Hepatocyte (in vitro differentiated cells): ENCODE measurements around the gene FBXL5. TPM values are rescaled to one million over a fixed set of nuclear protein-coding genes. Genes with fewer than 3 reads are reported as not detected.

ENCODE experiments used
- DNase-seq: peaks from one replicate; pipeline ENCODE4 v3.0.0-alpha.2; 2016; ENCODE audit warnings: low spot score
- H2AFZ ChIP-seq: fragments of 200-600 bp; sonication (generic); 2 replicates; pipeline ENCODE4 v1.6.0; 2016; ENCODE audit warnings: antibody characterized with exemption, mild to moderate bottlenecking
- H3K27ac ChIP-seq: fragments of 200-600 bp; sonication (generic); 2 replicates; pipeline ENCODE4 v1.5.1; 2016; ENCODE audit warnings: mild to moderate bottlenecking
- H3K27me3 ChIP-seq: fragments of 200-600 bp; sonication (generic); 2 replicates; pipeline ENCODE4 v1.6.1; 2016
- H3K36me3 ChIP-seq: fragments of 200-600 bp; sonication (generic); replicated peaks from 2 replicates; pipeline ENCODE4 v1.5.1; 2016; ENCODE audit warnings: low read depth; ENCODE audit not compliant: insufficient read depth
- H3K4me1 ChIP-seq: fragments of 200-600 bp; sonication (generic); 2 replicates; pipeline ENCODE4 v1.5.1; 2016; ENCODE audit warnings: mild to moderate bottlenecking, moderate library complexity; ENCODE audit not compliant: insufficient read depth
- H3K4me2 ChIP-seq: fragments of 200-600 bp; sonication (generic); 2 replicates; pipeline ENCODE4 v1.6.0; 2016
- H3K4me3 ChIP-seq: fragments of 200-600 bp; sonication (generic); 2 replicates; pipeline ENCODE4 v1.5.1; 2016; ENCODE audit warnings: mild to moderate bottlenecking
- H3K79me2 ChIP-seq: fragments of 200-600 bp; sonication (generic); 2 replicates; pipeline ENCODE4 v1.6.0; 2017; ENCODE audit warnings: mild to moderate bottlenecking
- H3K9me2 ChIP-seq: fragments of 200-600 bp; sonication (generic); replicated peaks from 2 replicates; pipeline ENCODE4 v1.6.0; 2017; ENCODE audit warnings: mild to moderate bottlenecking; ENCODE audit not compliant: insufficient read depth
- H3K9me3 ChIP-seq: fragments of 200-600 bp; sonication (generic); 2 replicates; pipeline ENCODE4 v1.5.1; 2016; ENCODE audit warnings: low read depth, mild to moderate bottlenecking
- H4K20me1 ChIP-seq: fragments of 200-600 bp; sonication (generic); 2 replicates; pipeline ENCODE4 v1.6.0; 2016; ENCODE audit warnings: mild to moderate bottlenecking; ENCODE audit not compliant: insufficient read depth, poor library complexity, severe bottlenecking
- CTCF ChIP-seq: fragments of 200-600 bp; sonication (generic); IDR thresholded peaks from 2 replicates; pipeline ENCODE4 v1.5.1; 2016; ENCODE audit warnings: antibody characterized with exemption, mild to moderate bottlenecking; ENCODE audit not compliant: poor library complexity
- EZH2 ChIP-seq: fragments of 200-600 bp; sonication (generic); IDR thresholded peaks from 2 replicates; pipeline ENCODE4 v1.6.1; 2016; ENCODE audit warnings: antibody characterized with exemption, mild to moderate bottlenecking, borderline replicate concordance
- EZH2phosphoT487 ChIP-seq: fragments of 200-600 bp; sonication (generic); IDR thresholded peaks from one replicate; pipeline ENCODE4 v1.6.1; 2018; ENCODE audit warnings: antibody characterized with exemption, mild to moderate bottlenecking, low read depth, moderate library complexity; ENCODE audit not compliant: unreplicated experiment, severe bottlenecking
- WGBS: methylation state at CpG from one replicate; pipeline ENCODE4 v1.1.6; 2016; ENCODE audit warnings: low lambda C conversion rate; ENCODE audit errors: missing lambda C conversion rate; 5-methylcytosine and 5-hydroxymethylcytosine counted together
- polyA plus RNA-seq: library from polyadenylated mRNA; unstranded; fragments of >200 nt; fragmentation: Nextera tagmentation; extraction: Ambion mirVana; gene quantifications from 2 replicates; pipeline ENCODE4 v1.2.1, GENCODE V29; 2016
- total RNA-seq: library from RNA; depleted of rRNA; stranded (reverse); fragments of >200 nt; gene quantifications from 2 replicates; pipeline ENCODE4 v1.2.3, GENCODE V29; 2014

FBXL5 gene
- total and polyA plus RNA-seq, 2 experiments from 2014 or later: 41.2 to 90.2 TPM

- Histone ChIP-seq H3K4me2 (no peak overlapping the region), H3K79me2 (no peaks in the 10 kb centered on the region), H4K20me1 (no peaks in the 10 kb centered on the region), H3K4me1 (no peaks in the 10 kb centered on the region), H3K4me3 (no peak overlapping the region), H3K9me3 (no peaks in the 10 kb centered on the region), H3K27me3 (no peaks in the 10 kb centered on the region), H3K36me3 (no peaks in the 10 kb centered on the region), H2AFZ (no peak overlapping the region), H3K27ac (no peak overlapping the region), H3K9me2 (no peaks in the 10 kb centered on the region)
- TF ChIP-seq EZH2phosphoT487 (no peak), CTCF (no peak), EZH2 (no peak)
- DNase-seq: no peak
- WGBS: 92% methylated on average over 5 of the region's 5 CpGs
Measured at GRCh38 chr4:15569746-15570145, 85.4 kb downstream of the FBXL5 start.

GRCh38 chr4:15568821-15569220 lies 86.3 kb downstream of the FBXL5 start:
- H3K9me3 ChIP-seq: no peaks in the 10 kb centered on the region
- no peak for TF ChIP-seq EZH2phosphoT487
- no peak for TF ChIP-seq EZH2
- no peak for TF ChIP-seq CTCF
- no peaks in the 10 kb centered on the region for H3K27me3 ChIP-seq
- H3K4me1 ChIP-seq: no peaks in the 10 kb centered on the region
- H3K4me2 ChIP-seq: no peak overlapping the region
- H2AFZ ChIP-seq: no peak overlapping the region
- no peaks in the 10 kb centered on the region for H3K79me2 ChIP-seq
- H3K9me2 ChIP-seq: no peaks in the 10 kb centered on the region
- no peak for DNase-seq
- H3K27ac ChIP-seq: no peak overlapping the region
- H3K36me3 ChIP-seq: no peaks in the 10 kb centered on the region
- H3K4me3 ChIP-seq: no peak overlapping the region
- no peaks in the 10 kb centered on the region for H4K20me1 ChIP-seq

GRCh38 chr4:15563871-15564270 lies 91.3 kb downstream of the FBXL5 start:
- no peaks in the 10 kb centered on the region for H3K27me3 ChIP-seq
- no peaks in the 10 kb centered on the region for H3K36me3 ChIP-seq
- no peak overlapping the region for H3K4me3 ChIP-seq
- H3K9me2 ChIP-seq: no peaks in the 10 kb centered on the region
- no peaks in the 10 kb centered on the region for H3K79me2 ChIP-seq
- H2AFZ ChIP-seq: no peak overlapping the region
- H3K4me2 ChIP-seq: no peak overlapping the region
- H4K20me1 ChIP-seq: no peaks in the 10 kb centered on the region
- no peak for DNase-seq
- WGBS: 80% methylated on average over 6 of the region's 6 CpGs
- no peaks in the 10 kb centered on the region for H3K4me1 ChIP-seq
- no peak overlapping the region for H3K27ac ChIP-seq
- no peak for TF ChIP-seq CTCF
- TF ChIP-seq EZH2phosphoT487: no peak
- TF ChIP-seq EZH2: no peak
- H3K9me3 ChIP-seq: no peaks in the 10 kb centered on the region

- DNase-seq: no peak
Measured at GRCh38 chr4:15562623-15563022, 92.5 kb downstream of the FBXL5 start.

More at GRCh38 chr4:15562623-15563022, 92.5 kb downstream of the FBXL5 start:
- Histone ChIP-seq H3K79me2 (no peaks in the 10 kb centered on the region), H3K27ac (no peak overlapping the region), H4K20me1 (no peaks in the 10 kb centered on the region), H3K4me3 (no peak overlapping the region), H3K9me2 (no peaks in the 10 kb centered on the region), H2AFZ (no peak overlapping the region), H3K9me3 (no peaks in the 10 kb centered on the region), H3K4me2 (no peak overlapping the region), H3K4me1 (peaks cover 5% of the 10 kb centered on the region), H3K27me3 (no peaks in the 10 kb centered on the region), H3K36me3 (no peaks in the 10 kb centered on the region)
- no peak for TF ChIP-seq CTCF
- TF ChIP-seq EZH2: no peak
